Stimulated activated CD4-positive, alpha-beta T cell treated with anti-CD3 and anti-CD28 coated beads, Interleukin-4, amount 100 ng/mL, for 24 hours (primary cell): ENCODE data around the gene SLC39A3.

ENCODE experiments used
- DNase-seq: peaks from one replicate; pipeline ENCODE4 v3.0.0-alpha.2; 2020

The SLC39A3 gene

GRCh38 chr19:2768365-2769132 lies 28.7 kb upstream of the SLC39A3 start:
- no peak for DNase-seq

GRCh38 chr19:2767688-2768087 lies 27.9 kb upstream of the SLC39A3 start:
- no peak for DNase-seq

GRCh38 chr19:2766594-2767372 lies 27.0 kb upstream of the SLC39A3 start:
- DNase-seq, result no peak

- no peak for DNase-seq
Measured at GRCh38 chr19:2765376-2765775, 25.6 kb upstream of the SLC39A3 start.

- no peak for DNase-seq
Measured at GRCh38 chr19:2764945-2765344, 25.1 kb upstream of the SLC39A3 start.

- DNase-seq, result no peak
Measured at GRCh38 chr19:2763687-2764086, 23.9 kb upstream of the SLC39A3 start.

GRCh38 chr19:2762783-2763496 lies 23.1 kb upstream of the SLC39A3 start:
- DNase-seq, result no peak

- DNase-seq, result no peak
Measured at GRCh38 chr19:2761876-2762782, 22.3 kb upstream of the SLC39A3 start.

GRCh38 chr19:2761309-2761677 lies 21.5 kb upstream of the SLC39A3 start:
- DNase-seq, result no peak

- no peak for DNase-seq
Measured at GRCh38 chr19:2759965-2760364, 20.1 kb upstream of the SLC39A3 start.

- no peak for DNase-seq
Measured at GRCh38 chr19:2759362-2759761, 19.5 kb upstream of the SLC39A3 start.

- DNase-seq, result no peak
Measured at GRCh38 chr19:2758601-2759313, 18.9 kb upstream of the SLC39A3 start.

GRCh38 chr19:2756921-2757881 lies 17.4 kb upstream of the SLC39A3 start:
- DNase-seq, result no peak

- no peak for DNase-seq
Measured at GRCh38 chr19:2756477-2756876, 16.7 kb upstream of the SLC39A3 start.

- no peak for DNase-seq
Measured at GRCh38 chr19:2755811-2756210, 16.0 kb upstream of the SLC39A3 start.

GRCh38 chr19:2755448-2755705 lies 15.6 kb upstream of the SLC39A3 start:
- DNase-seq, result no peak

GRCh38 chr19:2754659-2755447 lies 15.0 kb upstream of the SLC39A3 start:
- DNase-seq, result no peak

- no peak for DNase-seq
Measured at GRCh38 chr19:2751438-2751830, 11.6 kb upstream of the SLC39A3 start.

- no peak for DNase-seq
Measured at GRCh38 chr19:2750808-2751437, 11.1 kb upstream of the SLC39A3 start.

- DNase-seq, result no peak
Measured at GRCh38 chr19:2747349-2747748, 7.5 kb upstream of the SLC39A3 start.
